ENCODE data around the gene ING2.

ING2 gene

DNA sequence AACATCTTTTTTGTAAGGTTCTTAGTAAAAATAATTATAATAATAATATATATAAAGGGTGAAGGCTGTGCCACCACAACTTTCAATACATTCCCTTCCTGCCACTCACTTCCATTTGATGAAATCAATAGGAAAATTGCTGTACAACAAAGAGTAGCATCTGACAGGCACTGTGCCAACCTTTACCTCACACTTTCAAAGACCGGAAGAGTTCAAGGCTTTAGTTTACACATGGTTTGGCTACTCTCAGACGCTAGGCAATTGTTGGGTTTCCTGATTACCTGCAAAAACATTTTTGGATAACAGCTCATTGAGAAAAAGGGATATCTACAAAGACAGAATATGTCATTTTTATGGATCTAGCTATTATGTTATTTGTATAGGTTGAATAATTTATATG is 5.5 kb upstream of the ING2 start:
- no peak for DNase-seq (ENCODE audit: low read depth in 2 of 2)

DNA sequence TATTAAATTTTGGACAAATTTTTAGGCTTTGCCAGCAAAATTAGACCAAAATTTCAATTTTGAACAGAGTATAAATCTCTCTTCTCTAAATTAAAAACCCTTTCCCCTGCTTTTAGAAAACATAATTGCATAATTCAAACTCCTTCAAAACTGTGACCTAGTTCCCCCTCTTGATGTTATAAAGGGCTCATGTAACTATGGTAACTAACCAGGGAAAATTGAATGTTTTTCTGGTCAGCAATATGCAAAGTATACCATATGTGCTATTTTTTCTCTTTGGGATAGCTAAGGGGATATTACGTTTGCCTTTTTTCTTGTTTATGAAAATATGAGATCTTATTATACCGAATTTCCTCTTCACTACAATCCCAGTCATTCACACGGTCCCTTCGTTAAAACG is 5.1 kb upstream of the ING2 start:
- DNase-seq (ENCODE audit: low read depth in 2 of 2) = no peak

DNA sequence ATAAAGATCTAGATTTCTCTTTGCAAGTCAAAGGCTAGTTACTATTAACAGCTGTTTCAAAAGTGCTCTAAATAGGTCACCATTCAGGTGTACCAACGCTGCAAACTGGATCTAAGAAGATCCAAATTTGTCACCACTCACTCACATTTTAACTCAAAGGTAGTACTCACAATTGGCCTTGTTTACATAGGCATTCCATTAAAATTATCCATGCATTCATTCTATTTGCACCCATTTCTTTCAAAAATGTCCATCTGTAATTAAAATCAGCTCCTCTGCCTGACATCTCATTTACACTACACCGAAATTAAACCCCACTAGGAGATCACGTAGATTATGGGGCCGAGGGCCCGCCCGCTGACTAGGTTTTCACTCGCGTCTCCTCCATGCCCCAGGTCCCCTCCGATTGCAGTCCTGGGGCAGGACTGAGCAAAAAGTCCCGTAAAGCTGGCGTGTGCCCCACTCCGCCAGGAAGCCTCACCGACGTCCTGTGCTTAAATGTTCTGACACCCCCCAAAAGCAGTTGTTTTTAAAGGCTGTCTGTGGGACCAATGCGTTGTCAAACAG is 1.3 kb upstream of the ING2 start:
- no peak for DNase-seq (ENCODE audit: low read depth in 2 of 2)

DNA sequence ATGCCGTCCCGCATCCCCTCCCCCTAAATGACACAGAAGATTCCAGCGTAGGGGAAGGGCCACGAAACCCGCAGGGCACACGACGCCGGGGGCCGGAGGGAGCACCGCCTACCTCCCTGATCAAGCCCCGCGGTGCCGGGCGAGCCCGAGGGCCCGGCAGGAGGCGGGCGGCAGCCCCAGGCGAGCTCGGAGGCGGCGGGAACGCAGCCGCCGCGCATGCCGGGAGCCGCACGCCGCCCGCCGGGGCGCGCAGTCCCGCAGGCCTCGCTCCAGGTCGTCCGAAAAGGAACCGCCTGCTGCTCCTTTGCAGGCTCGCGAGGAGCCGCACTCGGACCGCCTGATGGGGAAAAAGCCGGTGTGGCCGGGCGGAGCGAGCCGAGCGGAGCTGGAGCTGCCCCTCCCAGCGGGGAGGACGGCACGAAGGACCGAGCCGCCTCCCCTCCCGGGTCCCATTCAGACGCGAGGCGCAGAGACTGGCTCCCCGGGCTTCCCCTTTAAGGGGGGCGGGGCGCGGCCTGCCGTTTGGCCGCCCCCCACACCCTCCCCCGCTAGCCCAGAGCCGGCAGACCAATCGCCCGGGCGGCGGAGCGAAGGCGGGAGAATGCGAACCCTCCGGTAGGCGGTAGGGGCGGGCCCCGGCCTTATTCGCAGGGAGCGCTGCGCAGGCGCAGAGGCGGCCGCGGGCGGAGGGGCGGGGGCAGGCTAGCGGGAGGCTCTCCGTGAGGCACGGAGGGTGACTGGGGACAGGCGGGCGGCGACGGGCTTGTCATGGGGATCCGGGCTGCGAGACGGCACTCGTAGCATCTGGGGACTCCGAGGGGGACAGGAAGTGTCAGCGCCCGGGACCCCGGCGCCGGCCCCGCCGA is 561 bp upstream of the ING2 start:
- DNase-seq (ENCODE audit: low read depth in 2 of 2) = peak; percentile 99

DNA sequence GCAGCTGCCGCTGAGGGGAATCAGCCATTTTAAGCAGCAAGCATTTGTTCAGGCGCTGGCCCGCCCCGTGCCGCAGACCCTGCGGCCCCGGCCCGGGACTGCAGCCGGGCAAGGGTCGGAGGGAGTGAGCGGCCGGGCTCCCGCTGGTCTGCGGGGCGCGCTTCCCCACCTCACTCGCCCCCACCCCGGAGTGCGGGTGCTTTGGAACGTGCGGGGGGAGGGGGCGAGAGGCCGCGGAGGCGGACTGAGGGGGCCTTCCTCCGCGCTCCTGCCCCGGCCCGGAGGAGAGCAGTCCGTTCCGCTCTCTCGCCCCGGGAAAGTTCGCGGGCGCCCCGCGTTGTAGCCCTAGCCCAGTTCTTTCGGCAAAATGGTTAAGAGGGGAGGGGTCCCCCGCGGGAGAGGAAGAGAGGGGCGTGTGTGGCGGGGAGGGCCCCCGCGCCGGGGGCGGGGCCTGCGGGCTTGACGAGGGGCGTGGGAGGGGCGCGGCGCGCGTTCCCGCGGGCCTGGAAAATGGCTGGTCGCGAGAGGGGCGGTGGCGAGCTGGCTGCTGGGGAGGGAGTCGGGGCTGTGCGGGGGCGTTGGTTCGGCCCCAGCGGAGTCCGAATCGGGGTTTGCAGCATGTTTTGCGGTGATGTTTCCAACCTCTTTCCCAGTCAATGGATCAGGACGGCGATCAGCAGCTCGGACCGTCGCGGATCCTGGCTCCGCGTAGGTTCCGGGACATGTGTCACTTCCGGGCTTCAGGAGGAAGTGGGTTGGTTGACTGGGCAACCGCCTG is 942 bp downstream of the ING2 start:
- peak; percentile 53 to 81 for DNase-seq (ENCODE audit: low read depth in 2 of 2)

DNA sequence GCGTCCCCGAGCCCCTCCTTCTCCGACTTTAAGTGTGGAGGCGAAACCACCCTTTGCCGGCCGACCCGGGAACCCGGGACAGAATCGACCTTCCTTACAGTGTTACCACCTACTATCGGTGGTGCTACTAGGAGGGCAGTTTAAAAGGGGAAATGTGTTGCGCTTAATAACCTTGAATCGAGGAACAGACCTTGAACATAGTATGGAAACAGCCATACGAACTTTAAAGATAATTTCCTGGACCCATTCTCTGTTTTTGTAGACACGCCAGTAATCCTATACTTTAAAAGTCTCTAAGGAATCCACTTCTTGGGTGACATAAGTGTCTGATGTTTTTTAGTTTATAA is 1.5 kb downstream of the ING2 start:
- no peak for DNase-seq (ENCODE audit: low read depth in 2 of 2)

DNA sequence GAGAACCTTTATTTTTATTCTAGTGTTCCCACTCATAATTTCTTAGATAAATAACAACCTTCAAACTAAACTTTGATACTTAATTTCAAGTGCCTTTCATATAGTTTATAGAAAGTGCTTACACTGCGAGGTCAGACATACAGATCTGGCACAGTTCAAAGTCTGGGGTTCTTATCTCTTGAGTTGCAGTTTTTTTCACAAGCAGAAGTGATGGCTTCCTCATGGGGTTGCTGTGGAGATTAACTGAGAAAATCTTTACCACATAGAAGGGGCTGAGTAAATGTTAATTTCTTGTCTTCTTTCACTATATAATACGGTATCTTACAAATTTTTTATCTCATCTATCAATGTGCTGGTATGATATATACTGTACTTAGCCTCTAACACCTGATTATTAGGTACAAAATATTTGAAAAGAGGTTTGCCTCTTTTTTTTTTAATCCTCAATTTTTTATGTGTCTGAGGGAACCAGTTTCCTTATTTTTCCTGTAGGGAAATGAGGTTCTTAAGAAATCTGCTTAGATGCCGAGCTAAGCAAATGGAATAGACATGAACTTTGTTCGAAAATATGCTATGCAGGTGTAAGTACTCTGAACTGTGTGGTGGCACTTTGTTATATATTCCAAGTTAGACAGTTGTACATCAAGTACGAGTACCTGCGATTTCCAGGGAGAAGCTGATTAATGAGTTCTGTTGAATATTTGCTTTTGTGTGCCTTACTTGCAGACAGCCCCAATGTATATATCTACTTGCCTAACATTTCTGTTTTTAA is 3.3 kb downstream of the ING2 start:
- no peak for DNase-seq (ENCODE audit: low read depth in 2 of 2)

DNA sequence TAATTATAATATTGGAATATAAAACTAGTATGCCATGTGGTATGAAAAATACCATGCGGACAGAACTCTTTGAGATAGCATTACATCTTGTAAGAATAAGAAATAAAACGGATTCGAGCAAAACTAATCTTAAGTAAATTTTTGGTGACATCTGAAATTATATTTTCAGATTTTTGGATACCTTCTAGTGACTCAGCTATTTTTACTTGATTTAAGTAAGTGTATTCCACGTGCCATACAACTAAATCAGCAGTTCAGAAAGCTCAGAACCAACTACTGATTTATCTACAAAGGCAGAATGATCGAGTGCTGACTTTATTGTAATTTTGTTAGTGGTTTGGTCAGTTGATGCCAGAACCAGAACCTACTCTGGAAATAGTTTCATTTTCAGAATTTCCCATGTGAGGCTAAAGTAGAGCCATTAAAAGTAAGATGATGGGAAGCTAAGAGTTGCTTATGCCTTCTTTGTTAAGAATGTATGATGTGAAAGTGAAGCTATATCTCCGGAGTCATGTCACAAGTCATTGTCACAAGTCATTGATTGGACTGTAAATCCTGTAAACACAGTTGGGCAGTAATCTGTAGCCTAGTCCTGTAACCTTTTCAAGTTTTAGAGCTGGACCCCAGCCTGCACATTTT is 4.0 kb downstream of the ING2 start:
- DNase-seq (ENCODE audit: low read depth in 2 of 2) = no peak

DNA sequence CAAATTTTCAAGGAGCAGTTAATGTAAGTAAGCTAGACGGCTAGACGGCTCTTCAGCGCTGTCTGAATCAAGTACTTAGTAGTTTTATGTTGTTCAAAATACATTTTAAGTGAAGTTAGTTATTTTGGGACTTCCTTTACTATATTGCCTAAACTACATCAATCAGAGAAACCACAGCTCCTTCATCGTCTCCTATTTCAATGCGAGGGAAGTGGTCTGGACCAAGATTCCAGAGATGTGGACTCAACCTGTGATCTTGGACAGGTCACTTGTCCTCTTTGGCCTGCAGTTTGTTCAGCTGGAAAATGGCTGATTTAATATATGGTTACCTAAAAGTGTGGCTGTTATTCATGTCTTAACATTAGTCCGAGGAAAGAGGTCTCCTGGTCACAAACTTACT is 10.6 kb downstream of the ING2 start:
- no peak for DNase-seq (ENCODE audit: low read depth in 2 of 2)

DNA sequence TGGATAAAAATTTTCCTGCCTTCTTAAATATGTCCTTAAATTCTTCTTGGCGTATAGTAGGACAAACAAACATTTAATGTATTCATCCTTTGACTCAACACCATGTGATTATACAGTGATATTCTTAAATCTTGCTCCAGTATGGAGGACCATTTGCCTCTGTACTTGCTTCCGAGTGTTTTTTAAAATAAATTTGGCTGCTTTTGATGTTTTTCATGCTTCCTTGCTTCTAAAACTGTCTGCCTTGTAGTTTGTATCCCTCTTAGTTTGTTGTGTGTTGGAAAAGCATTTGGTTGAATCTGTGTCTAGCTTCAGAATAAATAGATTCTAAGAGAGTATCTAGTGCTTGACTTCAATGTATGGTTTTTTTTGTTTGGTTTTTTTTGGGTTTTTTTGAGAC is 12.3 kb downstream of the ING2 start:
- no peak for DNase-seq (ENCODE audit: low read depth in 2 of 2)

DNA sequence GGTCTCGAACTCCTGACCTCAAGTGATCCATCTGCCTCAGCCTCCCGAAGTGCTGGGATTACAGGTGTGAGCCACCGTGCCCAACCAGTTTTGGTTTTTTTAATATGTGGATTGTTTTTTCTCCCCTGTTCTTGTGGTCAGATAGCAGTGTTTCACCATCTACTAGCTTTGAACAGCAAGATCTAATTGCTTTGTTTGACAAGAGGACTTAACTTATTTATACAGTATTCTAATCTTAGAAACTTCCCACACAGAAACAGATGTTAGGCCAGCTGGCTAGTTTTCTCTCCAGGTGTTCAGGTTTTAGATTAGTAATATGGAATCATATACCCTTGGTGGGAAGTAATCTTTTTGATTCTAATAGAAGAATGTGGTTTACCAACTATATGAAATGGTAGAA is 12.9 kb downstream of the ING2 start:
- no peak for DNase-seq (ENCODE audit: low read depth in 2 of 2)

DNA sequence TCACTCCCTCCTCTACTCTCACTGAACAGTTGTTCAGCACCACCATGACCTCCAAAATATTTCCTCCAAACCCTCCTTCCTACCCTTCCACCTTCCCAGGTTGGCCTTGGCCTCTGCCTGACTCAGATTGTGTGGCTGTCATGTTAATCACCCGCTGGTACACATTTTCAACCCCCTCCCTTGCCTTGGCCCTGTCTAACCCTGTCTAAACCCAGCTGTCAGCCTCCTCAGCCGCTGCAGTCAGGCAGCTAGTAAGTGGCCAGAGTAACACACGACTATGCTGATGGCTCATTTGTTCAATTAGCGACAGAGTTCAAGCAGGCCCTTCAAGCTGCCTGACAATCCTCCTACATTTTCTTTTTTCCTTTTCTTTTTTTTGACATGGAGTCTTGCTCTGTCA is 18.0 kb downstream of the ING2 start:
- DNase-seq (ENCODE audit: low read depth in 2 of 2) = no peak

DNA sequence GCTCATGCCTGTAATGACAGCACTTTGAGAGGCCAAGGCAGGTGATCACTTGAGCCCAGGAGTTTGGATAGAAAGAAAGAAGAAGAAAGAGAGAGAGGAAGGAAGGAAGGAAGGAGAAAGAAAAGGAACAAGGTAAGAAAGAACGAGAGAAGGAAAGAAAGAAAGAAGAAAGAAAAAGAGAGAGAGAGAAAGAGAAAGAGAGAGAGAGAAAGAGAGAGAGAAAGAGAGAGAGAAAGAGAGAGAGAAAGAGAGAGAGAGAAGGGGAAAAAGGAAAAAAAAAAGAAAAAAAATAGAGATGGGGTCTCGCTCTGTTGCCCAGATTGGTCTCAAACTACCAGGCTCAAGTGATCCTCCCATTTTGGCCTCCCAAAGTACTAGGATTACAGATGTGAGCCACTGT is 22.5 kb downstream of the ING2 start:
- DNase-seq (ENCODE audit: low read depth in 2 of 2) = no peak

DNA sequence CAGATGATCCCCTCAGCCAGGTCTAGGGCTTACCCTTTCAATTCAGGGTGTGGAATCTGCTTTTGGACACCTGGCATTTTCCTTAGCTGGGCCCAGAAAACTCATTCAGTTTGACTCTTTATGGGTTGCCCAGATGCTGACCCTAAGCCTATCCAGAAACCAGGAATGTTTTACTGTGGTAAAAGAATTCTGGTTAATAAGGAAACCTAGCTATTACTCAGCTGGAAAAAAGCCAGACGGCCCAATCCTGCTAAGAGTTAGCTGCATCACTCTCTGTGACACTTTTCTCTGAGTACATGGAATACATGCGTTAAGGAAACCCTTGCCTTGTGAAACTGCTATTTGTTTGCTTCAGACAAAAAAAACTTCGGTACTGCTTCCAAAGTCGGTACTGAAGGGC is 28.0 kb downstream of the ING2 start:
- no peak for DNase-seq (ENCODE audit: low read depth in 2 of 2)

DNA sequence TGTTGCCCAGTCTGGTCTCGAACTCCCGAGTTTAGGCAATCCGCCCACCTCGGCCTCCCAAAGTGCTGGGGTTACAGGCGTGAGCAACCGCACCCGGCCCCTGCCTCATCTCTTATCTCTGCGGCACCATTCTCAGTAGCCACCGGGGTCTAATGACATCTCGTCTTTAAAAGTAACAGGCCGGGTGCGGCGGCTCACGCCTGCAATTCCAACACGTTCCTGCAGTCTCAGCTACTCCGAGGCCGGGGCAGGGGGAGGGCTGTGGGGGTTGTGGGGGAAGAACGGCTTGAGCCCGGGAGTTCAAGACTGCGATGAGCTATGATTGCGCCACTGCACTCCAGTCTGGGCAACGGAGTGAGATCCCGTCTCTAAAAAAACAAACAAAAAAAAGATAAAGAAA is 28.8 kb downstream of the ING2 start:
- no peak for DNase-seq (ENCODE audit: low read depth in 2 of 2)

DNA sequence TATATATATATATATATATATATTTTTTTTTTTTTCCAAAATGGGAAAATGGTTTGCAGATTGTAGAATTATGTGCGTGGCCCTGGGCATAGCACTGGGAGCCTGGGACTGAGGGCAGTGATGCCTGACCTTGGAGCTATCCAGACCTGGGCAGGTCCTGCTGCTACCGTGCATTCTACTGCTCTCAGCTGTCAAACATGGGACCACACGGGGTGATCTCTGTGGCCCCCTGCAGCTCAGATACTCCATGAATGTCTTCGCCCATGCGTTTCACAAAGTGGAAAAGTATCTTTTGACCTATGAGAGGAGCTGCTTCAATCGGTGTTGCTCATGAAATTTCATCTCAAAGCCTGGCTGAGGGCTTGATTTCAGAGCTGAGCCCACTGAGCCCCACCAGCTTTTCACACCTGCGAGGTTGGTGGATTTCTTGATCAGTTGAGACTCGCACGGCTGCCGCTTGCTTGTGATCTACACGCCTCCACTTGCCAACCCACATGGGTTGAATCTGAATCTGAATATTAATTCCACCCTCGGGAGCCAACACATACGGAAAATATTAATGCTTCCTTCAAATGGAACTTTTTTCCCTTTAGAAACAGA is 35.7 kb downstream of the ING2 start:
- DNase-seq (ENCODE audit: low read depth in 2 of 2) = no peak

DNA sequence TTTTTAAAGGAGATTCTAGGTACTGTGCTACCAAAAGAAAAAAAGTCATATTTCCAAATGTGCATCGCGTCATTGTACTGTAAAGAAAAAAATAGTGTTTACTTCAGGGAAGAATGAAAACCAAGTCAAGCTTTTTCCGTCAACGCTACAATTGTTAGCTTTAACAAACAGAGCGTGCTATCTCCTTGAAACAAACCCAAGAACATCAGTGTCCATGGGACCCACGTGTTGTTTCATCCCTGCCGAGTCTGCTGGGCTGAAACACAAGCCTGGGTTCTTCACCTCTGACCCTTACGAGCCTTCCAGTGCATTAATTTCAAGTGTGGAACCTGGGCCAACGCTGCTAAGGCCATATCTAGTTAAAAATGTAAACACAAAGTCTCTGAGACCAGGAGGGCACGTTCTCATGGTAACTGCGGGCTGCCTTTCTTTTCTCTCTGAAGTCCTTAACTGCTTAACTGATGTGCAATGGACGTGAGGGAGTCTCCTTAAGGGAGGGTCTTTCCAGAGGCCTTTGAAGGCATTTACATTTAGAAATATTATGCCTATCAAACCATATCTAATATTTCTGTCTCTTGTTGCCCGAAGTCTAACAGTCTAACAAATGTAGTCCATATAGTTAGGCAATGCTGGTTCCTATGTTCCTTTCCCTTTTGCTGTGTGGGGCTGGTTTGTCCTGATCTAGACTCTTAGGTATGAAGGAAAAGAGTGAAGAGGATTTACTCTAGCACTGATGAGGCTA is 36.3 kb downstream of the ING2 start:
- no peak for DNase-seq (ENCODE audit: low read depth in 2 of 2)

DNA sequence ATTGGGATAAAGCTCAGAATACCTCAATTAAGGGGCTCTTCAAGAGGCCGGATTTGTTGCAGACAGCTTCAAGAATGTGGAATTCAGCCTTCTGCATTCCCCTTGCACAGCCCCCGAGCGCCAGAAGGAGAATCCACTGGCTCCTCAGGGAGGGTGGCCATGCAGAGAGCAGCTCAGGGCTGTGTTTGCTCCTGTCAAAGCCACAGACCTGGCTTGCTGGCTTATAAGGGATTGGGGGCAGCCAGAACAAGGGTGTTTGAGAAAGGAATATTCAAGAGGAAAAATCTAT is 36.8 kb downstream of the ING2 start:
- no peak for DNase-seq (ENCODE audit: low read depth in 2 of 2)

DNA sequence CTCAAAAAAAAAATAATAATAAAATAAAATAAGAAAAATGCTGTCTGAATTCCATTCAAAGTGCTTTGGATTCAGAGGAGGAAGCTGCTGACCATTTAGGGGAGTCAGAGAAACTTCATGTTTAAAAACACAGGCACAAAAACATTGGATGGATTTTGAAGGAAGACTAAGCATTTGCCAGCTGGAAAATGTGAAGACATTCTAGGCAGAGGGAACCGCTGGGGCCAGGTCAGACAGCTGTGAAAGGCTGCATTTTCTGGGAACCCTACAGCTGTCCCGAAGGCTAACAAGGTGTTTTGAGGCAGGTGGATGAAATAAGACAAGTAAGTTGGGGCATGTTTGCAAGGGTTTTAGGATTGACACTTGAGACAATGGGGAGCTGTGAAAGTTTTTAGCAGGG is 38.6 kb downstream of the ING2 start:
- DNase-seq (ENCODE audit: low read depth in 2 of 2) = no peak

DNA sequence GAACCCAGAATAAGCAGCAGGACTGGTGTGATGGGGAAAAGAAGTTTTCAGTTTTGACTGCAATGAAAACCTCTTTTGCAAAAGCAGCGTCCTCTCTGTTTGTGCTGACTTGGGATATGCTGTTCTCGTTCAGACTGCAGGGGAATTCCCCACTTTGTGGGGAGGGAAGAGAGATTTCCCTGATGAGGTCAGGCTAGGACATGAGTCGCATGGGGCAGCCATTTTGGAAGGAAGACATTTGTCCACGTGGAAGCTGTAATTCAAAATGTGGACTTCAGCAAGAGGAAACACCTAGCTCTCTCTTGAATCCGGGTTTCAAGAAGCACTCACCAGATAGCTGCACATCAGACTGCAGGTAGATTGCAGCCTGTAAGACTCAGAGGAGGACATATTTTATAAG is 39.3 kb downstream of the ING2 start:
- no peak for DNase-seq (ENCODE audit: low read depth in 2 of 2)

DNA sequence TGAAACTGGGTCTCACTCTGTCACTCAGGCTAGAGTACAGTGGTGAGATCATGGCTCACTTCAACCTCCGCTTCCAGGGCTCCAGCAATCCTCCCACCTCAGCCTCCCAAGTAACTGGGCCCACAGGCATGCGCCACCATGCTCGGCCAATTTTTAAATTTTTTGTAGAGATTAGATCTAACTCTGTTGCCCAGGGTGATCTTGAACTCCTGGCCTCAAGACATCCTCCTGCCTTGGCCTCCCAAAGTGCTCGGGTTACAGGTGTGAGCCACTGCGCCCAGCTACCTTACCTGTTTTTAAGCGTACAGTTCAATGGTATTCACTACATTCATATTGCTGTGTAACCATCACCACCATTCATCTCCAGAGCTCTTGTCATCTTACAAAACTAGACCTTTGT is 41.5 kb downstream of the ING2 start:
- no peak for DNase-seq (ENCODE audit: low read depth in 2 of 2)
